NCI-H2081 (cell line): Measurements from ENCODE around the gene EP300.
A peak's percentile ranks its signal among the peaks of the same experiment; 100 is the strongest.
"Not testable (repeated sequence)": the region's sequence is repeated elsewhere in the genome, so short reads cannot be mapped to it uniquely, and the experiment has no call there.

Experiments
- DNase-seq, 2 experiments: peaks; one replicate each; lab custom pipeline; 2025; lab: John Stamatoyannopoulos, UW

Gene EP300

DNA sequence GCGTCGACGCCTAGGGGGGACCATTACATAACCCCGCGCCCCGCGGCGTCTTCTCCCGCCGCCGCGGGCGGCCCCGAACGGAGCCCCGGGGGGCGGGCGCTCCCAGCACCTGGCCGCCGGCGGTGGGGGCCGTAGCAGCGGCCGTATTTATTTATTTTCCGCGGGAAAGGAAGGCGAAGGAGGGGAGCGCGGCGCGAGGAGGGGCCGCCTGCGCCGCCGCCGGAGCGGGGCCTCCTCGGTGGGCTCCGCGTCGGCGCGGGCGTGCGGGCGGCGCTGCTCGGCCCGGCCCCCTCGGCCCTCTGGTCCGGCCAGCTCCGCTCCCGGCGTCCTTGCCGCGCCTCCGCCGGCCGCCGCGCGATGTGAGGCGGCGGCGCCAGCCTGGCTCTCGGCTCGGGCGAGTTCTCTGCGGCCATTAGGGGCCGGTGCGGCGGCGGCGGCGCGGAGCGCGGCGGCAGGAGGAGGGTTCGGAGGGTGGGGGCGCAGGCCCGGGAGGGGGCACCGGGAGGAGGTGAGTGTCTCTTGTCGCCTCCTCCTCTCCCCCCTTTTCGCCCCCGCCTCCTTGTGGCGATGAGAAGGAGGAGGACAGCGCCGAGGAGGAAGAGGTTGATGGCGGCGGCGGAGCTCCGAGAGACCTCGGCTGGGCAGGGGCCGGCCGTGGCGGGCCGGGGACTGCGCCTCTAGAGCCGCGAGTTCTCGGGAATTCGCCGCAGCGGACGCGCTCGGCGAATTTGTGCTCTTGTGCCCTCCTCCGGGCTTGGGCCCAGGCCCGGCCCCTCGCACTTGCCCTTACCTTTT is at the start of gene EP300:
TSS of gene EP300 (plus strand) at position 570 of the 795 bp plus-strand sequence. CDS start 413 bp downstream, outside the sequence.
- peak; percentile 48 to 62 for DNase-seq

GRCh38 chr22:41043722-41044121 is 48.7 kb upstream of the EP300 start:
- DNase-seq, result no peak

GRCh38 chr22:41045575-41045974 is 46.8 kb upstream of the EP300 start:
- DNase-seq, result not testable (repeated sequence)

- no peak for DNase-seq
Measured at GRCh38 chr22:41047801-41048211, 44.6 kb upstream of the EP300 start.

DNA sequence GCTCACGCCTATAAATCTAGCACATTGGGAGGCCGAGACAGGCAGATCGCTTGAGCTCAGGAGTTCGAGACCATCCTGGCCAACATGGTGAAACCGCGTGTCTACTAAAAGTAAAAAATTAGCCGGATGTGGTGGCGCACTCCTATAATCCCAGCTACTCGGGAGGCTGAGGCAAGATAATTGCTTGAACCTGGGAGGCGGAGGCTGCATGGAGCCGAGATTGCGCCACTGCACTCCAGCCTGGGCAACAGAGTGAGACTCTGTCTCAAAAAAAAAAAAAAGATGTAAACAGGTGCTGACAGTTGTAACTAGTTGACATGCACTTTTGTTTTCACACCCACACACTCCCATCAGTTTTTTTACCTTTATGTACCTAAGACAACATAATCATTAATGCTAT is 44.0 kb upstream of the EP300 start:
- DNase-seq, result not testable (repeated sequence)

- DNase-seq, result no peak
Measured at GRCh38 chr22:41048791-41049717, 43.3 kb upstream of the EP300 start.

DNA sequence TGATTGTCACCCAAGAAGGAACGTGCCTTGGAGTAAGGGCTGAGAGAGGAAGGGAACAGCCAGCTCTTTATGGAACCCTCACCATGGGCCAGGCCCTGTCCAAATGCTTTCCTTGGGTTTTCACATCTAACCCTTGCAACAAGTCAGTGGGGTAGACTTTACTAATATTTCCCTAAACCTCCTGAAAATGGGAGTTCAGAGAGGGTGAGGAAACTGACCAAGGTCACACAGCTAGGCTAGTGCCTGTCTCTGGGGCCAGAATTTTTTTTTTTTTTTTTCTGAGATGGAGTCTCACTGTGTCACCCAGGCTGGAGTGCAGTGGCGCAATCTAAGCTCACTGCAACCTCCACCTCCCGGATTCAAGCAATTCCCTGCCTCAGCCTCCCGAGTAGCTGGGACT is 42.6 kb upstream of the EP300 start:
- not testable (repeated sequence) for DNase-seq

- DNase-seq, result no peak
Measured at GRCh38 chr22:41050883-41051282, 41.5 kb upstream of the EP300 start.

GRCh38 chr22:41052661-41053490 is 39.5 kb upstream of the EP300 start:
- no peak for DNase-seq

DNA sequence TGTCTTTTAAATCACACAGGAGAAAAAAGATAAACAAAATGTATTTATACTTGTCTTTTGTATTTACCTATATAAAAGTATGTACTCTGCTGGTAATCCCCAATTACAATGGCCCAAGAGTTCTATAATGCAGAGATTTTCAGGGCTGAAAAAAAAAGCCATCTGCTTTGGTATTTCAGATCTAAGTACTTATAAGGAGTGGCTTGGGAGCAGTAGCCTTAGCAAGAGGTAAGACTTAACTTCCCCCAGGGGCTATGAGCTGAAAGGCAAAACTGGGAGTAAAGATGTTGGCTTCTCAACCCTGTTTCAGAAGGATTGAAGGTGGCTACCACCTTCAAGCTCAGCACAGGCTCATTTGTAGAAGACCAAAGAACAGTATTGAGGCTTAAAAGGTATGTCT is 35.3 kb upstream of the EP300 start:
- no peak for DNase-seq

DNA sequence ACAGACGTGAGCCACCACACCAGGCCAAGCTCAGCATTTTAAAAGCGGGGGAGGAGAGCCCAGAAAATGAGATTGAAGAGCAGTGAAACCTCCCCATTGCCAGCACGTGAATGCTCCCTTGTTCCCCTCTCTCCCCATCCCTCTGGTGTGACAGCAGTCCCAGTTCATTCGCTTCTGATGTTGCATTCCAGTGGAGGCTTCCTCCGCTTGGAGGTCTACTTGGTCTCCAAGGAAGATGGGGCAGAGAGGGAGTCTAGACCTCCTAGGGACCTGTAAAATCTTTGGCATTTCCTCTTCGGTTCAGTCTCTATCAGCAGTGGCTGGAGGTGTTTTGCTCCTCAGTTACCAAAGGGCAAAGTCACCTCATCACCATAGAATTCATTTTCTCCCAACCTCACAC is 30.2 kb upstream of the EP300 start:
- no peak for DNase-seq

- not testable (repeated sequence) for DNase-seq
Measured at GRCh38 chr22:41064326-41064725, 28.1 kb upstream of the EP300 start.

- not testable (repeated sequence) for DNase-seq
Measured at GRCh38 chr22:41066341-41066740, 26.1 kb upstream of the EP300 start.

DNA sequence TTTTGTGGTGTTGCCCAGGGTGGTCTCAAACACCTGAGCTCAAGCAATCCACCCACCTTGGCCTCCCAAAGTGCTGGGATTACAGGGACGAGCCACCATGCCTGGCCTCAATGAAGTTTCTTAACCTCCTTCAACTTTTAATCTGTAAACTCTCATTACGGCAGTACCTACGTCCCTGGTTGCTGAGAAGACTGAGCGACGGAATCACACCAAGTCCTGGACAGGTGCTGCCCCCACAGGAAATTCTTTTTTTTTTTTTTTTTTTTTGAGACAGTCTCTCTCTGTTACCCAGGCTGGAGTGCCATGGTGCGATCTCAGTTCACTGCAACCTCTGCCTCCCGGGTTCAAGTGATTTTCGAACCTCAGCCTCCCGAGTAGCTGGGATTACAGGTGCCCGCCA is 24.4 kb upstream of the EP300 start:
- not testable (repeated sequence) for DNase-seq

DNA sequence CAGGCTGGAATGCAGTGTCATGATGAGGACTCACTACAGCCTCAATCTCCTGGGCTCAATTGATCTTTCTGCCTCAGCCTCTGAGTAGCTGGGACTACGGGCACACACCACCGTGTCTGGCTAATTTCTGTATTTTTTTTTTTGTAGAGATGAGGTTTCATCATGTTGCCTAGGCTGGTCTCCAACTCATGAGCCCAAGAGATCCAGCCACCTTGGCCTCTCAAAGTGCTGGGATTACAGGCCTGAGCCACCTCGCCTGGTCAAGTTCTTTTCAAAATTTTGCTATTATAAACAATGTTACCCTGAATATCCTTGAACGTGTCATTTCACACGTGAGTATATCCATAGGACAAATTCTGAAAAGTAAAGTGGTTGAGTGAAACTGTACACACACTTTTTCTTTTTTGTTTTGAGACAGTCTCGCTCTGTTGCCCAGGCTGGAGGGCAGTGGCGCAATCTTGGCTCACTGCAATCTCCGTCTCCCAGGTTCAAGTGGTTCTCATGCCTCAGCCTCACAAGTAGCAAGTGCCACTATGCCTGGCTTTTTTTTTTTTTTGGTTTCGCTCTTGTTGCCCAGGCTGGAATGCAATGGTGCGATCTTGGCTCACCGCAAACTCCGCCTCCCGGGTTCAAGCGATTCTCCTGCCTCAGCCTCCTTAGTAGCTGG is 21.6 kb upstream of the EP300 start:
- no peak for DNase-seq

DNA sequence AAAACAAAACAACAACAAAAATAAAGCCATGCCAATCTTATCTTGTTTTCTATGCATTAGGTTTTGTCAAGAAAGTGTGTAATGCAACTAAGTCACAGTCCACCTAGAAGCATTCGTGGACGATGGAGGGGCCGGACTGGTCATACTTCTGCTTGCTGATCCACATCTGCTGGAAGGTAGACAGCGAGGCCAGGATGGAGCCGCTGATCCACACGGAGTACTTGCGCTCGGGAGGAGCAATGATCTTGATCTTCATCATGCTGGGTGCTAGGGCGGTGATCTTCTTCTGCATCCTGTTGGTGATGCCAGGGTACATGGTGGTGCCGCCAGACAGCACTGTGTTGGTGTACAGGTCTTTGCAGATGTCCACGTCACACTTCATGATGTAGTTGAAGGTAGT is 18.3 kb upstream of the EP300 start:
- DNase-seq, result no peak

GRCh38 chr22:41074466-41074865 is 17.9 kb upstream of the EP300 start:
- no peak for DNase-seq

DNA sequence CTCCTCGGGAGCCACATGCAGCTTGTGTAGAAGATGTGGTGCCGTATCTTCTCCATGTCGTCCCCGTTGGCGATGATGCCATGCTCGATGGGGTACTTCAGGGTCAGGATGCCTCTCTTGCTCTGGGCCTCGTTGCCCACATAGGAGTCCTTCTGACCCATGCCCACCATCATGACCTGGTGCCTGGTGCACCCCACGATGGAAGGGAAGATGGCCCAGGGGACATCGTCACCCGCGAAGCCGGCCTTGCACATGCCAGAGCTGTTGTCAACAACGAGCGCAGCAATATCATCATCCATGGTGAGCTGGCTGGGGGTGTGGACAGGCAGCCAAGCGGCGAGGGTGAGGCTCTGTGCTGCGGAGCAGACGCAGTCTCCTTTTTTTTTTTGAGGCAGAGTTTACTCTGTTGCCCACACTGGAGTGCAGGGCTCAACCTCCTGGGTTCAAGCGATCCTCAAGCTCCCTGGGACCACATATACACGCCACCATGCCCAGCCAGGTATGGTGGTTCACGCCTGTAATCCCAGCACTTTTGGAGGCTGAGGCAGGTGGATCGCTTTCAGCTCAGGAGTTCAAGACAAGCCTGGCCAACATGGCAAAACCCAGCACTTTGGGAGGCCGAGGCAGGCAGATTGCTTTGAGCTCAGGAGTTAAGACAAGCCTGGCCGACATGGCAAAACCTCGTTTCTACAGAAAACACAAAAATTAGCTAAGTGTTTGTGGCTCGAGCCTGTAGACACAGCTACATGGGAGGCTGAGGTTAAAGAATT is 17.3 kb upstream of the EP300 start:
- no peak for DNase-seq

- DNase-seq, result no peak
Measured at GRCh38 chr22:41075946-41076345, 16.4 kb upstream of the EP300 start.

DNA sequence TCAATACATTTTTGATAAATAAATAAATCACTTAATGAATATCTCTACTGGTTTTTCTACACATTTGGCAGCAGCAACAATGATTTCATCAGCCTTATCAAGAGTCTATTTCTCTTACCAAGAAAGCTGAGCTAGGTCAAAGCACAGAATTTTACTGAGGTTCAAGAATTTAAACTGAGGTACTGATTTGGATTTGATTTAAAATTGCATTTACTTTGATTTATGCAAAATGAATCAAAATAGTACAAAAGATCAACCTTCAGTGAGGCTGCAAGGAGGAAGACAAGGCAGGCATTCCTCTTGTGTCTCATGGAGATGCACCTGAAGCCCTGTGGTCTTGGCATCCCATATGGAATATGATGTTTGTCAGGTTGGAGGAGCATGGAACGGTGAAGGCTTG is 15.5 kb upstream of the EP300 start:
- DNase-seq, result no peak

DNA sequence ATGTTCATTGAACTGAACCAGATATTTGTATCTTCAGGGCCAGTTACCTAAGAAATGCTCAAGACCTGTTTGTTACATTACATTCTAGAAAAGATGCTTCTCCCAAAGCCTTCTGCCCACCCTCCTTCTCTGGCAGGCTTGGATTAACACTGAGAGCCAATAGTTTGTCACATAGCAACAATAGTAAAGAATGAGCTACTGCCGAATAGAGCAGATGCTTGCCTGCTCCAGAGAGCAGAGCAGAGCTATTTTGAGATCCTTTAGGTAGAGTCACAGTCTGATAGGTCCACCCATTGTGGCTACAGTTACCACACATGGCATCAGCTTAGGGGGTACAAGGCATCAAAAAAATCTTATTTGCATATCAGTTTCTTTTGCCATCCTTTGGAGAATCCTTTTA is 13.5 kb upstream of the EP300 start:
- DNase-seq, result no peak
